Keratinocyte (primary cell): ENCODE data around the gene MYRFL.

ENCODE experiments used
- CTCF ChIP-seq, 3 experiments: IDR thresholded peaks in 1 of 3; conservative IDR thresholded peaks in 1 of 3; optimal IDR thresholded peaks in 1 of 3; 2 replicates in 2 of 3; 3 replicates in 1 of 3; pipeline versions ENCODE3 to v1.5.1; 2011; ENCODE audit warnings: low read length in 3 of 3, mild to moderate bottlenecking in 3 of 3, moderate library complexity in 2 of 3, control low read depth in 1 of 3, inconsistent platforms in 1 of 3; ENCODE audit not compliant: insufficient read depth in 2 of 3; ENCODE audit errors: extremely low read depth in 1 of 3
- EZH2 ChIP-seq: IDR thresholded peaks from one replicate; pipeline ENCODE4 v1.6.1; 2012; ENCODE audit warnings: inconsistent platforms, mild to moderate bottlenecking, low read length, moderate library complexity

- TF ChIP-seq EZH2, result no peak
- no peak for TF ChIP-seq CTCF (optimal IDR thresholded peaks at IDR 0.05 in 1 of 3, IDR thresholded peaks at IDR 0.05 in 1 of 3, conservative IDR thresholded peaks at IDR 0.05 in 1 of 3; ENCODE audit: extremely low read depth in 1 of 3, insufficient read depth in 2 of 3, low read length in 3 of 3)
Measured at GRCh38 chr12:69905801-69906200, 80.8 kb downstream of the MYRFL start.
